ENCODE measurements around the gene CDHR3. TPM values are rescaled to one million over a fixed set of nuclear protein-coding genes. Genes with fewer than 3 reads are reported as not detected.

Gene CDHR3
- total RNA-seq, 1 experiment from 2014 or later: 4.0 TPM

DNA sequence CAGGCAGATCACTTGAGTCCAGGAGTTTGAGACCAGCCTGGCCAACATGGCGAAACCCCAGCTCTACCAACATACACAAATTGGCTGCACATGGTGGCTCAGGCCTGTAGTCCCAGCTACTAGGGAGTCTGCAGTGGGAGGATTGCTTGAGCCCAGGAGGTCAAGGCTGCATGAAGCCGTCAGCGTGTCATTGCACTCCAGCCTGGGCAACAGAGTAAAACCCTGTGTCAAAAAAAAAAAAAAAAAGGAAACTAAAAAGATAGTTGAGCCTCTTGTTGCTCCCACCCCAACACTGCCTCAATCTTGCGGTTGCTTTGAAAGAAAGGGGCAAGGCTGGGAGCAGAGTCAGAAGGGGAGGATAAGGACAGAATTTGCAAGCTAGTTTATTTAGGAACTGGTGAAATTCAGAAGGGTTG is 79.1 kb downstream of the CDHR3 start:
- no peak for DNase-seq
- Mint-ChIP-seq H3K4me3 (ENCODE audit: low read depth, unreplicated experiment) (peak overlapping the region; percentile 29), H3K27me3 (ENCODE audit: unreplicated experiment) (peaks cover 36% of the 10 kb centered on the region), H3K27ac (ENCODE audit: unreplicated experiment) (no peak overlapping the region), H3K36me3 (ENCODE audit: insufficient read depth, unreplicated experiment) (no peaks in the 10 kb centered on the region), H3K9me3 (ENCODE audit: low read depth, unreplicated experiment) (no peaks in the 10 kb centered on the region), H3K4me1 (ENCODE audit: low read depth, unreplicated experiment) (peaks cover 9% of the 10 kb centered on the region)
- TF ChIP-seq, protein P1, sequence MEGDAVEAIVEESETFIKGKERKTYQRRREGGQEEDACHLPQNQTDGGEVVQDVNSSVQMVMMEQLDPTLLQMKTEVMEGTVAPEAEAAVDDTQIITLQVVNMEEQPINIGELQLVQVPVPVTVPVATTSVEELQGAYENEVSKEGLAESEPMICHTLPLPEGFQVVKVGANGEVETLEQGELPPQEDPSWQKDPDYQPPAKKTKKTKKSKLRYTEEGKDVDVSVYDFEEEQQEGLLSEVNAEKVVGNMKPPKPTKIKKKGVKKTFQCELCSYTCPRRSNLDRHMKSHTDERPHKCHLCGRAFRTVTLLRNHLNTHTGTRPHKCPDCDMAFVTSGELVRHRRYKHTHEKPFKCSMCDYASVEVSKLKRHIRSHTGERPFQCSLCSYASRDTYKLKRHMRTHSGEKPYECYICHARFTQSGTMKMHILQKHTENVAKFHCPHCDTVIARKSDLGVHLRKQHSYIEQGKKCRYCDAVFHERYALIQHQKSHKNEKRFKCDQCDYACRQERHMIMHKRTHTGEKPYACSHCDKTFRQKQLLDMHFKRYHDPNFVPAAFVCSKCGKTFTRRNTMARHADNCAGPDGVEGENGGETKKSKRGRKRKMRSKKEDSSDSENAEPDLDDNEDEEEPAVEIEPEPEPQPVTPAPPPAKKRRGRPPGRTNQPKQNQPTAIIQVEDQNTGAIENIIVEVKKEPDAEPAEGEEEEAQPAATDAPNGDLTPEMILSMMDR (IDR thresholded peaks at IDR 0.05; ENCODE audit: unreplicated experiment): no peak
- no TSS peak for BruUV-seq (replicated peaks)
- intact Hi-C loops (cut with micrococcal nuclease; ENCODE audit: unreplicated experiment): loop anchor here (1.0 to 5.0 kb wide), 3 partner anchors 107 to 450 kb away; no protein-coding TSS in a partner anchor
- CTCF ChIA-PET: interaction anchor here (0.6 to 1.7 kb wide), 8 partner anchors 9 to 1851 kb away, joined by 3 to 10 read pairs (median 4); no protein-coding TSS in a partner anchor

DNA sequence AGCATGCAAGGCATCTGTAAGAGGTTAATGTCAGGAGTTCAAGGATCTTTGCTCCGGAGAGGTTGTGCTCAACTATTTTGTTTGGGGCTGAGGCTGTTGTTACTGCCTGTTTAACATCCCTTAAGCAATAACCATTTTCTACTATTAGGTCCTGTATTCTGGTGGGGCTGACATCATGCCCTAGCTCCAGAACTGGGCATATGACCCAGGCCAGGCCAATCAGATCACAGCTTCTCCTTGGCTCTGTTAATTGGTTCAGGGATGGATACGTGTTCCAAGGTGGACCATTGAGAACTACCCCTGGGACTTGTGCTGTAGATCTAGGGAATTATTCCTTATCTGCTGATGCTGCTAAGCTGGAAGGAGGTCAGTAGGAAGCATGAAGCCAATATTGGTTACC is 82.1 kb downstream of the CDHR3 start:
- CTCF ChIA-PET: no interaction called here
- H3K27me3 Mint-ChIP-seq (ENCODE audit: unreplicated experiment): peaks cover 26% of the 10 kb centered on the region
- H3K36me3 Mint-ChIP-seq (ENCODE audit: insufficient read depth, unreplicated experiment): no peaks in the 10 kb centered on the region
- no TSS peak for BruUV-seq (replicated peaks)
- H3K9me3 Mint-ChIP-seq (ENCODE audit: low read depth, unreplicated experiment): no peaks in the 10 kb centered on the region
- no peak overlapping the region for H3K4me3 Mint-ChIP-seq (ENCODE audit: low read depth, unreplicated experiment)
- H3K27ac Mint-ChIP-seq (ENCODE audit: unreplicated experiment): no peak overlapping the region
- TF ChIP-seq, protein P1 (IDR thresholded peaks at IDR 0.05; ENCODE audit: unreplicated experiment): no peak
- intact Hi-C loops (cut with micrococcal nuclease; ENCODE audit: unreplicated experiment): no loop called here
- H3K4me1 Mint-ChIP-seq (ENCODE audit: low read depth, unreplicated experiment): peaks cover 9% of the 10 kb centered on the region
- DNase-seq: no peak

GRCh38 chr7:106045586-106045985 is 82.5 kb downstream of the CDHR3 start:
- Mint-ChIP-seq H3K9me3 (ENCODE audit: low read depth, unreplicated experiment) (no peaks in the 10 kb centered on the region), H3K27ac (ENCODE audit: unreplicated experiment) (no peak overlapping the region), H3K27me3 (ENCODE audit: unreplicated experiment) (peaks cover 23% of the 10 kb centered on the region), H3K4me1 (ENCODE audit: low read depth, unreplicated experiment) (peaks cover 9% of the 10 kb centered on the region), H3K36me3 (ENCODE audit: insufficient read depth, unreplicated experiment) (no peaks in the 10 kb centered on the region), H3K4me3 (ENCODE audit: low read depth, unreplicated experiment) (no peak overlapping the region)
- intact Hi-C loops (cut with micrococcal nuclease; ENCODE audit: unreplicated experiment): no loop called here
- TF ChIP-seq, protein P1 (IDR thresholded peaks at IDR 0.05; ENCODE audit: unreplicated experiment): no peak
- BruUV-seq (replicated peaks): no TSS peak
- DNase-seq: no peak
- CTCF ChIA-PET: no interaction called here

DNA sequence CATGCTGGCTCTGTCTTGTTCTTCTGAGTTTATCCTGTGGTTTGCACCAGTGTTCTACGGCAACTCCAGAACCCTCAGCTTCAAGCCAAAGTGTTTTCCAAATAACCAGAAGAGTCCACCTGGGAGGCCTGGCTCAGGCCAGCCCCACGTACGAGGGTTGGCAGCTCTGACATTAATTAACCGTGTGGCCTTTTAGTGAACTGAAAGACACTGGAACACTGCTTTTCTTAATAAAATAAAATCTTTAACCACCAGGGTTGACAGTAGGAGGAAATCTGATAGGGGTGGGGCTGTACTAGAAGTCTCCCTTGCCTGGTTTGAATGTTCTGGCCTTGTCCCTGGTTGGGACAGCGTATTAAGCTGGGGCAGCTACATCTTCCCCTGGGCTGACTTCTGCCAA is 84.1 kb downstream of the CDHR3 start:
- intact Hi-C loops (cut with micrococcal nuclease; ENCODE audit: unreplicated experiment): no loop called here
- H3K27me3 Mint-ChIP-seq (ENCODE audit: unreplicated experiment): peaks cover 38% of the 10 kb centered on the region
- TF ChIP-seq, protein P1 (IDR thresholded peaks at IDR 0.05; ENCODE audit: unreplicated experiment): no peak
- H3K4me3 Mint-ChIP-seq (ENCODE audit: low read depth, unreplicated experiment): no peak overlapping the region
- no peaks in the 10 kb centered on the region for H3K36me3 Mint-ChIP-seq (ENCODE audit: insufficient read depth, unreplicated experiment)
- no peaks in the 10 kb centered on the region for H3K9me3 Mint-ChIP-seq (ENCODE audit: low read depth, unreplicated experiment)
- CTCF ChIA-PET: no interaction called here
- BruUV-seq (replicated peaks): no TSS peak
- no peak overlapping the region for H3K27ac Mint-ChIP-seq (ENCODE audit: unreplicated experiment)
- DNase-seq: no peak
- peaks cover 8% of the 10 kb centered on the region for H3K4me1 Mint-ChIP-seq (ENCODE audit: low read depth, unreplicated experiment)
